ENCODE measurements around the gene RNF123.

- TF ChIP-seq EZH2 (IDR thresholded peaks at IDR 0.05; ENCODE audit: borderline replicate concordance, control insufficient read depth, low read depth, low read length) = no peak
- TF ChIP-seq HDAC6 (IDR thresholded peaks at IDR 0.05; ENCODE audit: unreplicated experiment) = no peak
- TF ChIP-seq PRDM15 (CRISPR knock-in tag; IDR thresholded peaks at IDR 0.05) = no peak
Observed at GRCh38 chr3:49709852-49710251, 20.5 kb downstream of the RNF123 start.
